CD4-positive, alpha-beta T cell treated with Interferon alpha-2 for 1 hour (primary cell): ENCODE results near the gene C10orf90.
"Not testable (repeated sequence)": the region's sequence is repeated elsewhere in the genome, so short reads cannot be mapped to it uniquely, and the experiment has no call there.

Source experiments
- DNase-seq, 2 donors: peaks; one replicate each; pipeline ENCODE4 v3.0.0-alpha.2; 2020 to 2022

C10orf90 gene

DNA sequence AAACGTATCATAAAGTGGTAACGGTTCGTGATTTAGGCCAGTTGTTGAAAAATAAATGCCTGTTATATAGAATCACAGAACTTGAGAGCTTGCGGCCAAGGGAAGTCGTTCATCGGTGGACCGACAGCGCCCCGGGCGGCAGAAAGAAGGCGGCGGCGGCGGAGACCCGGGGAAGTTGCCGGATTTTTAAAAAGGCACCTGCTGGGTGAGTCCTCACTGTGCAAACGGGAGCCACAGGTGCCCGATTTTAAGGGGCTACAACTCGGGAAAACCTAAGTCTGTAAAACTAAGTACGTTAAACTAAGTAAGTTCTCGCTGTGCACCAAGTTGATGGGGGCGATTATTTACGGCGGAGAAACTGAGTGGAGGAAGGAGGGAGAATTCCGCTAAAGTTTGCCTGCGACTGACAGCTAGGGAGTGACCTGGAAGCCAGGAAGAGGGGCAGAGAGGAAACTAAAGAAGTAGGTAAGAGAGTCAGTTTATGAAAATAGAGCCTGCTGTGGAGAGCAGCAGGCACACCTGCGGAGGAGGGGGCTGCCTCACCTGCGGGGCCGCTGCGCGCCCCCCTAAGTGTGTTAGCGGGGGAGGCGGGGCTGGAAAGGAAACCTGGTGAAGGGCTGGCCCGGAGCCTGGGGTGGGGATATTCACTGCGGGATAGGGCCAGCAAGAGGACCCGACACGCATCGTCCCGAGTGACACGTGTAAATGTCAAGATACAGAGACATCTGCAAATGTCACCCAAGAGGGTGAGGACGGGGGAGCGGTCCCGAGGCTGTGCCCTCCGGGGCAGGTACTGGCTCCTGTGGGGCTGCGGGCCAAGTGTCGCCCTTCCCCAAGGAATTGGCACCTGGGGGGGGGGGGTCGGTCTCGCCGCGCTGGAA lies 283.2 kb downstream of the C10orf90 start:
- peak in 1 of 2 donors; percentile 11 for DNase-seq

- no peak for DNase-seq
Measured at GRCh38 chr10:126384269-126384873, 286.1 kb downstream of the C10orf90 start.

DNA sequence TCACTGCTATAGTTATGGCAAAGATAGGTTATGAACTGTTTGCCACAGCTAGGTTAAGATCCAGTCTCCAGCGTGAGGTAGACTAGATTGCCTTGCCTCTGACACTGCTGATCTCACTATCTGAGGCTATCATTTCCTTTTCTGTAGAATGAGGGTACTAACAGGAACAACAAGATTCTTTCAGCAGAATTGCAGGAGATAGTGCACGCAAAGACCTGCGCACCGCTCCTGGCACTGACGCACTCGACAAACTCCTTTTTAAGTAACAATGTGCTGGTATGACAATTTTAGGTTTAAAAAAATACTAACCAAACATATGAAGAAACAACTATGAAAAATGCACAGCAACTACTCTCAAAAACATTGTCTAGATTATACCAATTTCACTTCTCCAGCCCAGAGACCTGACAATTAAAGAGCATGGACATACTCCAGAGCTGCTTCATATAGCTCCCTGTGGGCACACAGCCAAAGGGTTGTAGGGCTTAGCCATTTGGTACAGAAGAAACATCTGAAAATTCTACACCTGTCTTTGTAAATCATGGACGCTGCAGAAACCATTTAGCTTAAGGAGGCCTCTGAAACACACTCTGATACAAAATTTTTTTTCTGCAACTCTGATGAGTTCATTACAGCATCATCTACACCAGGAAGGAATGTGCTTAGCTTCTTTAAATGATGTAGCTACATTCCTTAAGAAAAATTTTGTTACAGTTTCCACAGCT lies 290.0 kb downstream of the C10orf90 start:
- no peak for DNase-seq

GRCh38 chr10:126379166-126379565 lies 291.3 kb downstream of the C10orf90 start:
- not testable (repeated sequence) for DNase-seq

DNA sequence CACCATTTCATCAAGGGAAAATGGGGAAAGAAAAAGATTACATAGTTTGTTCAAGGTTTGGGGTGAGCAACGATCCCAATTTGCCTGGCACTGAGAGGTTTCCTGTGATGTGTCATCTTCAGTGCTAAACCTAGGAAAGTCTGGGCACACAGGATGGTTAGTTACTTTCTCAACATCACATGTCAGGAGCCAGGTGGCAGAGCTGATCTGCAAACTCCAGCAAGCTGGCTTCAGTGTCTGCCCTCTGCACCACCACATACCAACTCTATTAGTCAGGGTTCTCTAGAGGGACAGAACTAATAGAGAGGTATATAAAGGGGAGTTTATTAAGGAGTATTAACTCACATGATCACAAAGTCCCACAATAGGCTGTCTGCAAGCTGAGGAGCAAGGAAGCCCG lies 293.5 kb downstream of the C10orf90 start:
- no peak for DNase-seq

GRCh38 chr10:126375926-126376554 lies 294.5 kb downstream of the C10orf90 start:
- DNase-seq = no peak

GRCh38 chr10:126375299-126375698 lies 295.2 kb downstream of the C10orf90 start:
- no peak for DNase-seq
